Measurements from ENCODE around the gene COX7B2.

DNA sequence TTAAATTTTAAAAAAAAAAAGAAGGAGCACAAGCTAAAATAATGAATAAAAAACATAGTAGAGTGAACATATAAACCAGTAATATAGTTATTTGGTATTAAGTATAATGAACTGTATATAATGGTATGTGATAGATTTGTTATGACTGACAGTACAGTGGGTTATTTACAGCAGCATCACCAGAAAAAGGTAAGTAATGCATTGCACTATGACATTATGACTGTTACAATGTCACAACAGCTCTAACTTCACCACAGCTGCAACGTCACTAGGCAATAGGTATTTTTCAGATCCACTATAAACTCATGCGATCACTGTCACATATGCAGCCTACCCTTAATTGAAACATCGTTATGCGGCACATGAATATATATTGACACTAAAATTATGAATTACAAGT, 72.5 kb downstream of the COX7B2 start:
- TF ChIP-seq HOXB13 (CRISPR knock-in tag; IDR thresholded peaks at IDR 0.05; ENCODE audit: low read depth) (no peak), EHMT2 (IDR thresholded peaks at IDR 0.05; ENCODE audit: low read depth) (no peak)
